Ishikawa (cell line): ENCODE measurements around the gene RPS6KB1.
"Not testable (repeated sequence)": the region's sequence is repeated elsewhere in the genome, so short reads cannot be mapped to it uniquely, and the experiment has no call there.

Experiments used
- CREB1 ChIP-seq: IDR thresholded peaks from 2 replicates; pipeline ENCODE4 v1.6.1; 2012; ENCODE audit warnings: low read depth
- EGR1 ChIP-seq: IDR thresholded peaks from 2 replicates; pipeline ENCODE4 v1.6.1; 2012
- EP300 ChIP-seq: IDR thresholded peaks from 2 replicates; pipeline ENCODE4 v1.6.1; 2012; ENCODE audit warnings: borderline replicate concordance
- FOXM1 ChIP-seq: IDR thresholded peaks from 2 replicates; pipeline ENCODE4 v1.6.1; 2012; ENCODE audit warnings: low read depth, borderline replicate concordance
- NFIC ChIP-seq: IDR thresholded peaks from 2 replicates; pipeline ENCODE4 v1.6.1; 2012
- RAD21 ChIP-seq: IDR thresholded peaks from 2 replicates; pipeline ENCODE4 v1.6.1; 2012; ENCODE audit warnings: low read depth
- REST ChIP-seq: IDR thresholded peaks from 2 replicates; pipeline ENCODE4 v1.6.1; 2012; ENCODE audit warnings: low read depth, mild to moderate bottlenecking
- TAF1 ChIP-seq: IDR thresholded peaks from 2 replicates; pipeline ENCODE4 v1.6.1; 2012; ENCODE audit warnings: low read depth, mild to moderate bottlenecking
- ZBTB7A ChIP-seq: IDR thresholded peaks from 2 replicates; pipeline ENCODE4 v1.6.1; 2012; ENCODE audit warnings: low read depth
- TF ChIP-seq, protein P1 (sequence below): IDR thresholded peaks from 2 replicates; pipeline ENCODE4 v1.6.1; 2012

- TF ChIP-seq RAD21, EP300, REST, CREB1, ZBTB7A, FOXM1, TAF1, NFIC, EGR1: not testable (repeated sequence)
- TF ChIP-seq, protein P1, sequence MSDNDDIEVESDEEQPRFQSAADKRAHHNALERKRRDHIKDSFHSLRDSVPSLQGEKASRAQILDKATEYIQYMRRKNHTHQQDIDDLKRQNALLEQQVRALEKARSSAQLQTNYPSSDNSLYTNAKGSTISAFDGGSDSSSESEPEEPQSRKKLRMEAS, result not testable (repeated sequence)
Measured at GRCh38 chr17:59930768-59931167, 37.8 kb downstream of the RPS6KB1 start.
